Neural progenitor cell (in vitro differentiated cells): Measurements from ENCODE around the gene TTLL10.

Source experiments
- EZH2 ChIP-seq: fragments of 200-600 bp; sonication (generic); IDR thresholded peaks from 2 replicates; pipeline ENCODE4 v1.6.1; 2017; ENCODE audit warnings: antibody characterized with exemption, mild to moderate bottlenecking, moderate library complexity
- TF ChIP-seq, protein P1 (sequence below): fragments of 200-600 bp; sonication (generic); IDR thresholded peaks from 2 replicates; pipeline ENCODE4 v1.5.1; 2017; ENCODE audit warnings: antibody characterized with exemption, mild to moderate bottlenecking

- TF ChIP-seq, protein P1, sequence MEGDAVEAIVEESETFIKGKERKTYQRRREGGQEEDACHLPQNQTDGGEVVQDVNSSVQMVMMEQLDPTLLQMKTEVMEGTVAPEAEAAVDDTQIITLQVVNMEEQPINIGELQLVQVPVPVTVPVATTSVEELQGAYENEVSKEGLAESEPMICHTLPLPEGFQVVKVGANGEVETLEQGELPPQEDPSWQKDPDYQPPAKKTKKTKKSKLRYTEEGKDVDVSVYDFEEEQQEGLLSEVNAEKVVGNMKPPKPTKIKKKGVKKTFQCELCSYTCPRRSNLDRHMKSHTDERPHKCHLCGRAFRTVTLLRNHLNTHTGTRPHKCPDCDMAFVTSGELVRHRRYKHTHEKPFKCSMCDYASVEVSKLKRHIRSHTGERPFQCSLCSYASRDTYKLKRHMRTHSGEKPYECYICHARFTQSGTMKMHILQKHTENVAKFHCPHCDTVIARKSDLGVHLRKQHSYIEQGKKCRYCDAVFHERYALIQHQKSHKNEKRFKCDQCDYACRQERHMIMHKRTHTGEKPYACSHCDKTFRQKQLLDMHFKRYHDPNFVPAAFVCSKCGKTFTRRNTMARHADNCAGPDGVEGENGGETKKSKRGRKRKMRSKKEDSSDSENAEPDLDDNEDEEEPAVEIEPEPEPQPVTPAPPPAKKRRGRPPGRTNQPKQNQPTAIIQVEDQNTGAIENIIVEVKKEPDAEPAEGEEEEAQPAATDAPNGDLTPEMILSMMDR: no peak
- no peak for TF ChIP-seq EZH2
Observed at GRCh38 chr1:1237874-1238701, 64.4 kb downstream of the TTLL10 start.
